Suppressor macrophage treated with lipopolysaccharide for 4 hours (primary cell): ENCODE results near the gene C22orf31.
"Not testable (repeated sequence)": the region's sequence is repeated elsewhere in the genome, so short reads cannot be mapped to it uniquely, and the experiment has no call there.

Experiments used
- DNase-seq: peaks from one replicate; pipeline ENCODE4 v3.0.0-alpha.2; 2020

Gene C22orf31

DNA sequence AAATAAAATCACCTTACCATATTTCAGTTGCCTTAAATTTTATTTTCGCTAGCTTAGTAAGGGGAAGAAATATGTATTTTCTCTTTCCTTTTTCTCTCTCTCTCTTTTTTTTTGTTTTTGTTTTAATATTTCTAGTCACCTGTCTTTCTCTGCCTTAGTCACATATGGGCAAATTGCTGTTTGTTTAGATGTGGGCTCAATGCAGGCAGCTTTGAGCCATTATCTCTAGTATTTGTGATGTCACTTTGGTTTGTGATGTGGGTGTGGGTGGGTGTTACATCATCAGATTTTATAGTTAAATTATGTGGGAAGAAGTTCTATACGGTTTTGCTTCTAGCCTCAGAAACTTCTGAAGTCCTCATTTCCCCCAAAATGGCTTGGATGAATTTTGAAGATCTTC, at the start of gene C22orf31:
TSS of gene C22orf31 (minus strand) at position 59 of the 400 bp plus-strand sequence. CDS start at position 20, 39 bp downstream.
- DNase-seq: no peak

GRCh38 chr22:29110946-29111345, 49.3 kb upstream of the C22orf31 start:
- DNase-seq: no peak

DNA sequence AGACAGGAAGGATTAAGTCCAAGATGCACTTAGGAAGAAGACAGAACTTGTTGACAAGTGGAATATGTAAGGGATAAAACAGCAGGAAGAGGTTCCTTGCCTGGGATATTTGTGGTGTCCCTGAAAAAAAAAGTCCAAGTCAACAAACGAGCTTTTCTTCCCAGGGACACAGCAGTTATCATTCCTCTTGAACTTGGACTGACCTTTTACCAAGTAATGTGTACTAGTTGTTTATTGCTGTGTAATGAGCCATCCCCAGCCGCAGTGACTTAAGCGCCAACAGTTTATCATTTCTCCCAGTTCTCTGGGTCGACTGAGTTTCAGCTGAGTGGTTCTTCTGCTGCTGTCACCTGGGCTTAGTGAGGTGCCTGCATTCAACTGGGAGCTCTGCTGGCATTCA, 48.2 kb upstream of the C22orf31 start:
- DNase-seq: no peak

GRCh38 chr22:29108137-29108536, 46.5 kb upstream of the C22orf31 start:
- DNase-seq: no peak

DNA sequence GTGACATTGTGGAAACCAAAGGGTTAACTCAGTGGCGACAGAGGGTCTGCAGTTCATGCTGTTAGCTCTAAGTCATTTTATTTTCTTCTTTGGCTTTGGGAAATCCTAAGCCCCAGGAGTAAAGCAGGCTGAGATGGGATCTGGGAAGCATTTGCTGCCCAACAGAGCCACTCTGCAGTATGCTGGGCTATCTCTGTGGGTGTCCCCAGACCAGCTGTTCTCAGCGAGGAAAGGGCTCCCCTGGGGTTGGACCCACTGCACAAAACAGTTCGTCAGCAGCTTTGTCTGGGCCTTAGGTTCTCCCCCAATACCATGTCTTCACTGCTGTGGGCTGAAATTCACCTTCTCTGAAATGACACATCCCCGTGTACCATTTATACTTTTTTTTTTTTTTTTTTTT, 45.2 kb upstream of the C22orf31 start:
- DNase-seq: no peak

DNA sequence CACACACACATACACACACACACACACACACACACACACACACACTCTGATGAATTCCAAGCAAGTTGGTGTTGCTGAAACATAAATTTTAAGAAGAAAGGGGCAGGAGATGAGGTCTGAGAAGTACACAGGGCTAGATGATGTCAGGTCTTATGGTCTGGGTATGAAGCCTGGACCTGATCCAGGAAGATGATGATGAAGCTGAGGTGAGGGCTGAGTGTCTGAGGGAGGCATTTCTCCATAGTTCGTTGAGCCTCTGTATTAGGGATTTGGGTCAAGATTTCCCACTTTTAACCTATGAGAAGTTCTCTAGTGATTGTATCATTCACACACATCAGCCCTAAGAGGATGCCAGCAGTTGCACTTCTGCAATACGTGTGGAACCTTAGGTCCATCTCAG, 43.8 kb upstream of the C22orf31 start:
- DNase-seq: no peak

DNA sequence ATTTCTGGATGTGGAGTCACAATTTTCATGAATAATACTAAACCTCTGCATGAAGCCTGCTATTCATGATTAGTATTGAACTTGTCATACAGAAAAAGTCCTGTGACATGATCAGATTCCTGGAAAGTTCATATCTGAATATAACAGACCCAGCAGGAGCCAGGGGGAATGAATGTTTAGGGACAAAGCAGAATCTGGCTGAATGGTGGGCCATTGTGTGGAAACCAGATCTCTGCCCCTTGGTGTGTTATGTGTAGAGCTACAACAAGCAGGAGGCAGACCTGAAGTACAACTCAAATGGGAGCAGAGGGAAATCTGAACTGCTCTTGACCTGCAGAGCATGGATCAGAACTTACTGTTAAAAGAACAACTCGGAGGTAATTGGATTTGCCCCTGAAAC, 41.5 kb upstream of the C22orf31 start:
- DNase-seq: no peak

- no peak for DNase-seq
Measured at GRCh38 chr22:29102300-29102699, 40.7 kb upstream of the C22orf31 start.

GRCh38 chr22:29098296-29098695, 36.7 kb upstream of the C22orf31 start:
- DNase-seq: no peak

DNA sequence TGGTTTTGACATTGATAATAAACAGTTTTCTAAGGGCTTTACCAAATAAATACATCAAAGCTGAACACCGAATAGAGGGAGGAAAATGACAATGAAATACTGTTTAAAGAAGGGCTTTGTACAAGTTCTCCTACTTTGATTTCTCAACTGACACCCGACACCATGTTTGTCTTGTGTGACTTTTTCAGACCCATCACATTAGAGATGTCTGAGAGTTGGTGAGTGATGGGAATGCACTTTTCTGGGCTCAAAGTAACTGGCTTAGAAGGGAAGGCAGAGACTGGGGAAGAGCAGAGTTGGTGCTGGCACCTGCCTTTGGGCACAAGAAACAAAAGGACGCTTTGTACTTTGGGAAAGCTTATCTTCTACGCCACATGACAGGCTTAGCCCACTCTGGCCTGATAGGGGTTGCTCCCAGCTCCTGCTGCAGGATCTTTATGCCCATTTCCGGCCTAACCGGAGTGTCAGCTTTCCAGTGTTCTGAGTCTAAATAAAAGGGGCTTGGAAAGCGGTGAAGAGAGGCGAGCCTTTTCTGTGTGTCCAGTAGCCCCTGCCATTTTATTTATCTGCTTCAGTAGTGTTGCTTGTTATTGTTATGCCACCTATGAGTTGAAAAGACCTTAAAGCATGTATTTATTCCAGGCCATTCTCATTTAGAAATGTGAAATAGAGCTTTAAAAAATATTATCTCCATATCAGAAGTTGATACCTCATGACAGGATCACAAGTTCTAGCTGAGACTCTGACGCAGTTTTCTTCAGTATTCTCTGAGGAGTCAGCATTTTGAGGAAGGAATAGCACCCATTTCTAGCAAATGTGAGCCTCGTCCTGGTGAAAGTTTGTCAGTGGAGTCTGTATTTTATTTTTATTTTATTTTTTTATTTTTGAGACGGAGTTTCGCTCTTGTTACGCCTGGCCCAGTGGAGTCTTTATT, 35.4 kb upstream of the C22orf31 start:
- DNase-seq: no peak

DNA sequence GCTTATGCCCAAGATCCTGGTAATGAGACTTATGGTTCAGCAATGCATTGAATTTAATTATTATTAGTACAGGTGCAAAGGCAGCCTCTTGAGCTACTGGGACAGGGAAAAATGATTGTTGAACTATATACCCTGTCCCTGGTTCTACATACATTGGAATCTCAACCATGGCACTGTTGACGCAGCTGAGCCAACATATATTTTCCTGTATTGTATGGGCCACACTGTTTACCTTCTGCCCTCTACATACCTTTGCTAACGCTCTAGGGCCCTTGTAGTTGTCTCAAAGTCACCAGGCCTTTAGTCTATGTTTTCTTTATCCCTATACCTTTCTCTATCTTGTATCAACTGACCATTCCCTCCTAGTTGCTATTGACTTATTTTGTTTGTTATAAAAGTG, 33.8 kb upstream of the C22orf31 start:
- DNase-seq: no peak

DNA sequence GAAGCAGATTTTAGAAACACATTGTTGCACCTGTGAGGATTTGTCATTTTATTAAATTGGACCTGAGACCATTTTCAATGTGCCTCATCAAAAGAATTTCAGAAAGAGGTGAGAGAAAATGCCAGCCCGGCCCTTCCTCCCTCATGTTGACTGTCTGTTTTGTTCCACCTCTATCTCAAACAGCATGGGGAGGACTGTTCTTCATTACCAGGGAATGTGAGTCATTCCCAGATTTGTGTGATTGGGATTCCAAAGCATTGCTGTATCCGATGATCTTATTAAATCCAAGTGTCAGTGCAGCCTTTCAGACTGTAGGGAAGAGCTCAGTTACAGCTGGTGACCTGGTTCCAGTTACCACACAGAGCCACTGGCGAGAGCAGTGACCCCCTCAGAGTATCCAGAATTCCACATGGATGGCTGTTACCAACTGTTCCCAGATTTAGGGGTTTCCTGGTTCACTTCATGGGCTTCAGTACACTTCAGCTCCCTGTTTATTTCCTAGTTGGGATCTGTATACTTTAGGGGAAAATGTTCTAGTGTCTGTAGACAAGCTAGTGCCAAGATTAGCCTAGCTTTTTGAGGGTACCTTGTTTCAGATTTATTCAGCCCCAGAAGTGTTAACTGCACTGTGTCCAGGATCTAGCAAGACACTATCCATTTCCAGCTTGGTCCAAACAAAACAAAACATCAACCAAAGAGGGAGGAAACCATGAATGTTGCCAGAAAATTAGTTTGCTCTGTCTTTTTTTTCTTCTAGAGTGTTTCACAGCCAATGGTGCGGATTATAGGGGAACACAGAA, 32.1 kb upstream of the C22orf31 start:
- DNase-seq: no peak

- DNase-seq: no peak
Measured at GRCh38 chr22:29093030-29093429, 31.4 kb upstream of the C22orf31 start.

GRCh38 chr22:29092243-29092642, 30.6 kb upstream of the C22orf31 start:
- no peak for DNase-seq

GRCh38 chr22:29090039-29090438, 28.4 kb upstream of the C22orf31 start:
- DNase-seq: no peak

DNA sequence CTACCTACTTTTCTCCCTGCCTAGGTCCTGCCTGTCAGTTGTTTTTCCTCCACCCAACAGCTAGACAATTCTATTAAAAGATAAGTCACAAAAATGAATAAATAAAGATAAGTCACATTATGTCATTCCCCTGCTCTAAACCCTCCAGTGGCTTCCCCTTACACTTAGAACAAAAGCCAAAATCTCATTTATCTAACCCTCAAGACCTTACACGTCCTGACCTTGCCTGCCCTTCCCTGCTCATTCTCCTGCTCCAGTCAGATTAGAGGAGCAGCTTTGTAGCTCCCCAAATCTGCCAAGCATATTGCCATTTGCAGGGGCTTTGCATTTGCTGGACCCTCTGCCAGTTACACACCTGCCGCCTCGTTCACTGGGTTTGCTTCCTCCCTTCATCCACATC, 27.9 kb upstream of the C22orf31 start:
- no peak for DNase-seq

- DNase-seq: no peak
Measured at GRCh38 chr22:29088809-29089208, 27.2 kb upstream of the C22orf31 start.

DNA sequence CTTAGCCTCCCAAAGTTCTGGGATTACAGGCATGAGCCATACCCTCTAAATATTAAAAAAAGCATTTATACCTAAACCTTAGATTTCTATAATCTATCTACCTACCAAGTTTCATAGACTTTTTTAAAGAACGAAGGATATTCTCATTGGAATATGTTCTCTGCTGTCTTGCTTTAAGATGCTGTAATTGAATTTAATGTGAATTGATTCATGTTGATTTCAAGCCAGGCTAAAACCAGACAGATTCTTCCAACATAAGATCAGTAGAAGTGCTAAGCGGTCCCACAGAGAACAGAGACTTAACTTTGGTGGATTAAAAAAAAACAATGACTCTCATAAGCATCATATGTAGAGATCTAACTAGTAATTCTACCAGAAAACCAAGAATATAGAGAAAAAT, 25.4 kb upstream of the C22orf31 start:
- no peak for DNase-seq

DNA sequence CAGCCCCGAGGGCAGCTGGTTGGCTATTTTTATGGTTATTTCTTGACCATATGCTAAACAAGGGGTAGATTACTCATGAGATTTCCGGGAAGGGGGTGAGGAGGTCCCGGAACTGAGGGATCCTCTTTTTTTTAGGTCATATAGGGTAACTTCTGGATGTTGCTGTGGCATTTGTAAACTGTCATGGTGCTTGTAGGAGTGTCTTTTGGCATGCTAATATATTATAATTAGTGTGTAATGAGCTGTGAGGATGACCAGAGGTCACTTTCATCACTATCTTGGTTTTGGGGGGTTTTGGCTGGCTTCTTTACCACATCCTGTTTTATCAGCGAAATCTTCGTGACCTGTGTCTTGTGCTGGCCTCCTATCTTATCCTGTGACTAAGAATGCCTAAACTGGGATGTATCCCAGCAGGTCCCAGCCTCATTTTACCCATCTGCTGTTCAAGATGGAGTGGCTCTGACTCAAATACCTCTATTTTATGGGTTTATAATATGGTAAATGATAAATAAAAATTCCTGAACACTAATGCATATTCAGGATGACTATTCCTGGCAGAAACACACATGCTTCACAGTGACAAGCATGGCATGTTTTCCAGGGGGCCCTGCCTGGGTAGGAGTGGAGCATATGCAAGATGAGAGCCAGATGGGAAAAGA, 22.4 kb upstream of the C22orf31 start:
- peak; percentile 71 for DNase-seq

DNA sequence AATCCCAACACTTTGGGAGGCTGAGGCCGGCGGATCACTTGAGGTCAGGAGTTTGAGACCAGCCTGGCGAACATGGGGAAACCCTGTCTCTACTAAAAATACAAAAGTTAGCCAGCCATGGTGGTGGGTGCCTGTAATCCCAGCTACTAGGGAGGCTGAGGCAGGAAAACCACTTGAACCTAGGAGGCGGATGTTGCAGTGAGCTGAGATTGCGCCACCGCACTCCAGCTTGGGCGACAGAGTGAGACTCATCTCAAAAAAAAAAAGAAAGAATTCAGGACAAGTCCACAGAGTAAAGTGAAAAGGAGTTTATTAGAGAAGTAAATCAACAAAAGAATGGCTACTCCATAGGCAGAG, 21.9 kb upstream of the C22orf31 start:
- not testable (repeated sequence) for DNase-seq

GRCh38 chr22:29082826-29083545, 21.4 kb upstream of the C22orf31 start:
- no peak for DNase-seq

DNA sequence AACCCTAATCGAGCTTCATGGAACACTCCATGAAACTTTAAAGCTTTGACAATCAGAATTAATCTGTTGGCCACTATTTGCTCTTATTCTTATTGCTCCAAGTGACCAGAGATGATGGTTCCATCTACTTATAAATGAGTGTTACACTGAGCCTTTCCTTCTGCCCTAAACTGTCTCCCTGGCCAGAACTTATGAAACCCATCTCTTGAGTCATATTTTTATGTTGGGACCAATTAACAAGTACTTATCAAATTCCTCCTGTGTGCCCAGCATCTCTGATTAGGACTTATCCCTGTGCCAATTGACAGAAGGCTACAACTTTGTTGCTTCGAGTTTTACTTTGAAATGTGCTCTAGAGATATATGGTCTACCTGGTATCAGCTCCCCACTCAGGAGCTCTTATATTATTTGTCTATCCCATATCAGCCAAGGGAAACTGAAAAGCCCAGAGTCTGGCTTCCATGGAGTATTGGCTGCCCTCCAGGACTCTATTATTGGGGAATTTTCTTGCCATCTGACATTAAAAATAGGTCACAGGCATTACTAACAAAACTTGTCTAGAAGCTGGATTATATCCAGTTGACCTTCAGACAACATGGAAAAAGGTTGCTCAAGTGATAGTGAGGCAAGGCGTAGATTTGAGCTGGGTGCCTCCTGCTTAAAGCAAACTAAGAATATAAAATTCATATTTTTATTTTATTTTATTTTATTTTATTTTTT, 20.0 kb upstream of the C22orf31 start:
- DNase-seq: no peak
